Large intestine (tissue), 3 donors: ENCODE data around the gene SHC1. TPM values are rescaled to one million over a fixed set of nuclear protein-coding genes. Genes with fewer than 3 reads are reported as not detected.
A peak's percentile ranks its signal among the peaks of the same experiment; 100 is the strongest.

Experiments
- DNase-seq, 2 donors: peaks; one replicate each; pipeline versions ENCODE4 v3.0.0 to v3.0.0-alpha.2; 2013
- H3K27ac ChIP-seq: one replicate; pipeline ENCODE4 v1.5.1; 2013; ENCODE audit warnings: low read length
- H3K27me3 ChIP-seq: 2 replicates; pipeline ENCODE4 v1.6.1; 2013; ENCODE audit warnings: low read length; ENCODE audit not compliant: control insufficient read depth, insufficient read depth
- H3K36me3 ChIP-seq: 2 replicates; pipeline ENCODE4 v1.6.1; 2013; ENCODE audit warnings: low read length; ENCODE audit not compliant: control insufficient read depth, insufficient read depth
- H3K4me1 ChIP-seq: one replicate; pipeline ENCODE4 v1.6.1; 2013; ENCODE audit warnings: low read length; ENCODE audit not compliant: control insufficient read depth, insufficient read depth
- H3K4me3 ChIP-seq: one replicate; pipeline ENCODE4 v1.5.1; 2013; ENCODE audit warnings: low read length
- H3K9me3 ChIP-seq: one replicate; pipeline ENCODE4 v1.6.1; 2013; ENCODE audit warnings: mild to moderate bottlenecking, low read depth, low read length, moderate library complexity; ENCODE audit not compliant: control insufficient read depth
- WGBS: methylation state at CpG from one replicate; pipeline ENCODE4 v1.1.5; 2013; ENCODE audit warnings: low lambda C conversion rate; ENCODE audit not compliant: insufficient coverage; 5-methylcytosine and 5-hydroxymethylcytosine counted together
- polyA plus RNA-seq: library from polyadenylated mRNA; unstranded; fragments of 120-200 nt; gene quantifications from one replicate; pipeline ENCODE4 v1.2.1, GENCODE V29; 2013

Gene SHC1
- polyA plus RNA-seq, 1 donor = 76.4 TPM

DNA sequence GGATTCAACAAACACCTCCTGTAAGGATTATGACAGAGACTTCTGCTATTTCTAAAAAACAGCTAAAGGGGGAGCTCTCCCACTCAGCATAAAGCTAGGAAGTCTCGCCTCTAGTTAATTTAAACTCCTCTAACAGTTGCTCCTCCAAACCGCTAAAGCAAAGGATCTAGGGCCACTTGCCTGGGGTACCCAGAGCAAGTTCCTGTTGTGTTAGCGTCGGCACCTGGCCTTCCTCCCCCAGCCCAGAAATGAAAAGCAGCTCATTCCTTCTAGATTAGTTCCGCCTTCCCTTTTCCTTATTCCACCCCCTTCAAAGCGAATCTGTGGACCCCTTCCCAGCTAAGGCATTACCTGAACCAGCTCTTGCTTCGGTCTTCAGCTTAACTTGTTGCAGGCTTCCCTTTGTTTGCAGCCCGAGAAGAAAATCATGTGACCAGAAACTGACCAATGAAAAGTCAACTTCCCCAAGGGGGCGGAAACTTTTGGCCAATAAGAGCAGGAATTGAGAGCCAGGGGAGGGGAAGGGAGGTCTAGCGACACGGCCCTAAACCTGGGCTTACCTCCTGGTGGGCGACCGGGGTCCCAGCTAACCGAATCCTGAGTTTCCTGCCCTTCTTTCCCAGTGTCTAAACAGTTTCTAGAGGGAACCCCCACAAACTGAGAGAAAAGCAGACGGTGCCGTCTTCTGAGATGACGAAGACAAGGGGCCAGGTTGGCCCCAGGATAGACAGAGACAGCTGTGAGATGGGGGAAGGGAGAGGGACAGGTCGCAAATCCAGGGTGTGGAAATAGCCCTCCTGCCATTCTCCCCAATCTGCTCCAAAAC lies 14.6 kb downstream of the SHC1 start, which contains the start of gene PBXIP1:
Gene PBXIP1 (minus strand): TSS at position 382 of the 826 bp plus-strand sequence. CDS start 2,378 bp downstream, outside the sequence.
- H3K27ac ChIP-seq = peak within 1 kb of the TSS; percentile 71
- H3K36me3 ChIP-seq = peaks cover 28% of the 10 kb centered on the region
- DNase-seq = peak; percentile 87 to 93
- peak within 1 kb of the TSS; percentile 56 for H3K4me3 ChIP-seq
- H3K27me3 ChIP-seq = no peaks in the 10 kb centered on the region
- peaks cover 38% of the 10 kb centered on the region for H3K4me1 ChIP-seq
- no CpG with 5 or more reads among the region's 18 CpGs for WGBS
- H3K9me3 ChIP-seq = no peaks in the 10 kb centered on the region

DNA sequence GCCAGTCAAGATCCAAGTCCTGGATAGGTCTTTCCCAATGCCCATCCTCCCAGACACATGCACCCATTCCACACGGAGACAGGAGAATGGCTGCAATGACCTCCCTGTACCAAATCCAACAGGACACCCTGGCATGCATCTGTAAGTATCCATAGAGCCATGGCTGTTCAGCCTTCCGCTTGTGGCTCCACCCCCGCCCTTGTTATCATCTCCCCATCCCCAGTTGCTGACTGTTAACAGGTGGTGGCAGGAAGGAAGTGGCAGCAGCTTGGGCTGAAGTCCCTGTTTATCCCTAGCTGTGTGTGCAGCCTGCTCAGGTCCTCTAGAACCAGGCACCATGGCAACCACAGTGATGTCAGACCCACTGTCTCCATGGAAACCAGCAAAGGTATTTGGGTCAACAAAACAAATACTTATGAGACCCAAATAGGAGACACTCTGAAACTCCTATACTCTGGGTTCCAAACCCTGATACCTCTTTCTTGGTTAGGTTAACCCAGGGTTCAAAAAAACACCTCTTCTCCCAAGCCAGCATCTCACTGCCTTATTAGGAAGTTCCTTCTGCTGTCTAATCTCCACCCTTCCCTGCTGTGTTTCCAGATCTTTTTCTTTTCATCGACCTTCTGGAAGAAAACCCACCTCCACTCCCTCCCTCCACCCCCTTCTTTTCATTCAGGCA lies 15.4 kb downstream of the SHC1 start:
- DNase-seq = peak; percentile 82 to 87
- WGBS = 0% methylated on average over 1 of the region's 4 CpGs
- Histone ChIP-seq H3K4me3 (peak overlapping the region; percentile 56), H3K27ac (peak overlapping the region; percentile 71), H3K27me3 (no peaks in the 10 kb centered on the region), H3K36me3 (peaks cover 35% of the 10 kb centered on the region), H3K9me3 (no peaks in the 10 kb centered on the region), H3K4me1 (peaks cover 32% of the 10 kb centered on the region)

DNA sequence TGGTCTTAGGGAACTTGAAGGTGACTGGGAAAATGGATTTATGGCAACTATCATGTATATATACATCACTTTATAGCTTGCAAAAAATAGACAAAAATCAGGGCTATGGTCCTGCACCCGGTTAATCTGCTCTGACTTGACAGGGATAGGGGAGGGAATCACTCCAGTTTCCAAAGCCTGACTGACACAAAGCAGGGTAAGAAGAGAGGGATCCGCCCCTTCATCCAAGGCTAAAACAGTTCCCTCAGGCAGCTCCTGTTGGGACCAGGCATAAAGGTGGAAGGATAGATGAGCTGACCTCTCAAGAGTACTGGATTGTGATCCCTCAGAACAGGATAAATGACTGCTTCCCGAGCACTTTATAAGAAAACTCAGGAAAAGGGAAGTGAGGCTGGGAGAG lies 16.0 kb downstream of the SHC1 start:
- H3K4me3 ChIP-seq = no peak overlapping the region
- no peaks in the 10 kb centered on the region for H3K9me3 ChIP-seq
- H3K4me1 ChIP-seq = peaks cover 32% of the 10 kb centered on the region
- no peak for DNase-seq
- H3K27ac ChIP-seq = peak overlapping the region; percentile 26
- H3K36me3 ChIP-seq = peaks cover 32% of the 10 kb centered on the region
- no peaks in the 10 kb centered on the region for H3K27me3 ChIP-seq
- WGBS = no CpG with 5 or more reads among the region's 3 CpGs

DNA sequence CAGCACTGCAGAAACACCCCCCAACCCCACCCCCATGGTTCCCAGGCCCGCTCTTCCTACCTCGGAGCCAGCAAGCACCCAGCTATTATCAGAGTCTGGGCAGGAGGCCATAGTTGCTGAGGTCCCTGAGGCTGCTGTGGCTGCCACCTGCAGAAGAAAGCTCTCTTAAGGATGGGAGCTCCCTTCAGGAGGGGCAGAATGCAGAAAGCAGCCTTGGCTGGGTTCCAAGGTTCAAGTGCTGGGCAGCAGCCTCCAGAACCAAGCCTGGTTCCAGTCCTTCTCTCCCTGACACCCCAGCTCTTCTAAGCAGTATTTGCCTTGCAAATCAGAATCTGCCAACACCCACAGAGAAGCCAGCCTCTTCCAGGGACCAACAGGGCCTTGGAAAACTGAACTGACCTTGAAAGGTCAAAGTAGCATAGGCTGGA lies 16.9 kb downstream of the SHC1 start:
- H3K4me1 ChIP-seq = peaks cover 32% of the 10 kb centered on the region
- H3K4me3 ChIP-seq = no peak overlapping the region
- H3K27ac ChIP-seq = no peak overlapping the region

DNA sequence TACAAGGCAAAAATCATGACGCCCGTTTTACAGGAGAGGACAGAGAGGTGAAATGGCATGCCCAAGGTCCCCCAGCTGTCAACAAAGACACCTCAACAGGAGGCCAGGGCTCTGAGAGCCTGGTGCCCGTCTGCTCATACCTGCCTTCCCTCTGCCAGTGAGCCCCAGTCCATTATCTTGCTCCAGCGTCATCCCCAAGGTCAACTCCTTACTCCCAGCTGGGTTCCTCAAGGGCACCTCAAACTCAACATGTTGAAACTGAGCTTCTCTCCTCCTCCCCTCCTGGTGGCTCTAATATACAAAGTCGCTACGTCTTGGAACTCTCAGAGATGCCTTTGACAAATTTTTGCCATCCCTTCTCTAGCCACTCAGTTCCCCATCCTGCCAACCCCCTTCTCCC lies 17.9 kb downstream of the SHC1 start:
- no peaks in the 10 kb centered on the region for H3K27me3 ChIP-seq
- no peak overlapping the region for H3K27ac ChIP-seq
- peaks cover 29% of the 10 kb centered on the region for H3K36me3 ChIP-seq
- WGBS = no CpG with 5 or more reads among the region's 6 CpGs
- DNase-seq = no peak
- no peak overlapping the region for H3K4me3 ChIP-seq
- H3K9me3 ChIP-seq = no peaks in the 10 kb centered on the region
- H3K4me1 ChIP-seq = peaks cover 32% of the 10 kb centered on the region

More for the DNA sequence above, 16.9 kb downstream of the SHC1 start:
- Histone ChIP-seq H3K36me3 (peaks cover 26% of the 10 kb centered on the region), H3K27me3 (no peaks in the 10 kb centered on the region), H3K9me3 (no peaks in the 10 kb centered on the region)
- WGBS = no CpG with 5 or more reads among the region's 2 CpGs
- DNase-seq = no peak

DNA sequence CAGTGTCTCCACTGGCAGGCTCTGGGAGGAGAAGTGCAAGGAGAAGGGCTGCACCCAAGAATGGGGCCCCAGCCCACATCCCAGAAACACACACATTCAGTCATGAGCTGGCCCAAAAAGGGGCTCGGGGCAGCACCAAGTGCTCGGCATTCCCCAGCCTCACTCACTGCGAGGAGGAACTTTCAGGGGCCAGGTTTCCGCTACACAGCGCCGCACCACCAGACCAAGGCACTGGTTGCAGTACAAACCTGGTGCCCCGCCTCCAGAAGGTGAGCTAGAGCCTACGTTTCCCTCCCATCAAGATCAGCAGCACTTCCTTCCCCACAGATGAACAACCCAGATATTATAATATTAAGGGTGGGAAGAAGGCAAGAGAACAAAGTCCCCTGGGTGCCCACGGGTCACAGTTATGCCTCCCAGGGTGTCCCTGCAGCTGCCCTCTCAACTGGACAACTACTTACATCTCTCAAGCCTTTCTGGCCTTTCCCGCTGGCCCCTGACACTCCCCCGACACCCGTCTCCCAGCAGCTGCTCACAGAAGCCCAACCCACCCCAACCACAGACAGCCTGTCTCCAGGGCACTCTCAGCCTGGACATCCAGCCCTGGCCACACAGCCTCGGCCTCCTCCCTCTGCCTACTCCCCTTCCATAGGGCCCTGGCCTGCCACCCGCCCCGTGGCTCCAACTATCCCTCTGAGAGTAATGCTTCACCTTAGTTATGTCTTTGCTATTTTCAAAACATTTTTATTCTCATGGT lies 18.5 kb downstream of the SHC1 start:
- Histone ChIP-seq H3K36me3 (peaks cover 34% of the 10 kb centered on the region), H3K4me1 (peaks cover 29% of the 10 kb centered on the region), H3K27ac (no peak overlapping the region), H3K4me3 (no peak overlapping the region), H3K9me3 (no peaks in the 10 kb centered on the region), H3K27me3 (no peaks in the 10 kb centered on the region)
- no CpG with 5 or more reads among the region's 15 CpGs for WGBS
- no peak for DNase-seq

DNA sequence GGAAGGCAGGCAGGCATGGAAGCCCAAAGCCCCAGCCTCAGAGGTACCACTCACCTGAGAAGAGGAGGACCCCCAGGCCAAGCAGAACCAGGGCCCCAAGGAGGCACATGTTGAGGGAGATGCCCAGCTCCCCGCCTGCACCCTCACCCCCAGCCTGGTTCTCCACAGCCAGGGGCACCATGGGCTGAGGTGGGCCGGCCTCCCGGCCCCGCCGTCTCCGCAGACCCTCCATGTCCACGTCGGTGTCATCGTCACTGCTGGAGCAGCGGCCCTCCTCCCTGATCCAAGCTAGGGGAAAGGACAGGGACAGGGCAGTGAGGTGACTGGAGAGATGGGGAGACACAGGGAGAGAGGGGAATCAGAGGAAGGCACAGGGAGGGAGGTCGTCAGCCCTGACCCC lies 22.5 kb downstream of the SHC1 start:
- Histone ChIP-seq H3K27ac (no peak overlapping the region), H3K9me3 (no peaks in the 10 kb centered on the region), H3K4me1 (peaks cover 26% of the 10 kb centered on the region), H3K4me3 (no peak overlapping the region), H3K27me3 (no peaks in the 10 kb centered on the region), H3K36me3 (peaks cover 42% of the 10 kb centered on the region)
- DNase-seq = no peak
- WGBS = no CpG with 5 or more reads among the region's 11 CpGs

DNA sequence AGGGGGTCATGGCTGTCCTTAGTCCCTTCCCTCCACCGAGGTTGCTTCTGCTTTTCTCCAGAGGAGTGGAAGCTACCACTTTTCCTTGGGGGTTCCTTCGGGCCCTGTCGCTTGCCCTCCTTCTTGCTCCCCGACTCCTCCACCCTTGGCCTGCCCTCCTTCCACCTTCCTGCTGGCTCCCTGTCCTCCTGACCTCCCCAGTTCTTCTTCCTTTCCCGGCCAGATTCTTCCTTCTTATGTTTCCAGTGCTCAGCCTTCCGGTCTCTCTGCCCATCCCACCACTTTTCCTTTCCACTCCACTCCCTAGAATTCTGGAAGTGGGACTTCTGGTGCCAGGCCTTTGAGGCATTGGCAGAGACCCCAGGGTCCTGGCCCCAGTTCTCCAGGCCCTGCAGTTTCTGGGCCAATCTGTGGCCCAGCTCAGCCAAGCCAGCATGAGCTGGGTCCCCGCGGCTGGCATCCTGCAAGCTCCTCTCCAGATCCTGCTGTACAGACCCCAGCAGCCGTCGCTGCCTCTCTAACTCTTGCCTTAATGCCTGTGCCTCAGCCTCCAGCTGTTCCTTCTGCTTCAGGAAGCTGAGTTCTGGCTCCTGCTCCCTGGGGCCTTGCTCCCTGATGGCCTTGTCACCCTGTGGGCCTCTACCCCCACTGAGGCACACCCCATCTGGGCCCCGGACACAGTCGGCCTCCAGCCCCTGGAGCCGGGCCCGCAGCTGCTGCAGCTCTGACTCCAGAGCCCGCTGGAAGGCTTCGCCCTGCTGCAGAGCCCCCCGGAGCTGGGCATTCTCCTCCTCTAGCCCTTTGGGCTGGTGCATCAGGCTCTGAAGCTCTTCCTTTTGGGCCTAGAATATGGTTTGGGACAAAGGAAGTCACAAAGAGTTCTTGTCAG lies 24.3 kb downstream of the SHC1 start:
- Histone ChIP-seq H3K4me1 (peaks cover 40% of the 10 kb centered on the region), H3K36me3 (peaks cover 34% of the 10 kb centered on the region), H3K27me3 (no peaks in the 10 kb centered on the region), H3K4me3 (no peak overlapping the region), H3K9me3 (no peaks in the 10 kb centered on the region), H3K27ac (no peak overlapping the region)
- DNase-seq = no peak
- 80% methylated on average over 2 of the region's 17 CpGs for WGBS

DNA sequence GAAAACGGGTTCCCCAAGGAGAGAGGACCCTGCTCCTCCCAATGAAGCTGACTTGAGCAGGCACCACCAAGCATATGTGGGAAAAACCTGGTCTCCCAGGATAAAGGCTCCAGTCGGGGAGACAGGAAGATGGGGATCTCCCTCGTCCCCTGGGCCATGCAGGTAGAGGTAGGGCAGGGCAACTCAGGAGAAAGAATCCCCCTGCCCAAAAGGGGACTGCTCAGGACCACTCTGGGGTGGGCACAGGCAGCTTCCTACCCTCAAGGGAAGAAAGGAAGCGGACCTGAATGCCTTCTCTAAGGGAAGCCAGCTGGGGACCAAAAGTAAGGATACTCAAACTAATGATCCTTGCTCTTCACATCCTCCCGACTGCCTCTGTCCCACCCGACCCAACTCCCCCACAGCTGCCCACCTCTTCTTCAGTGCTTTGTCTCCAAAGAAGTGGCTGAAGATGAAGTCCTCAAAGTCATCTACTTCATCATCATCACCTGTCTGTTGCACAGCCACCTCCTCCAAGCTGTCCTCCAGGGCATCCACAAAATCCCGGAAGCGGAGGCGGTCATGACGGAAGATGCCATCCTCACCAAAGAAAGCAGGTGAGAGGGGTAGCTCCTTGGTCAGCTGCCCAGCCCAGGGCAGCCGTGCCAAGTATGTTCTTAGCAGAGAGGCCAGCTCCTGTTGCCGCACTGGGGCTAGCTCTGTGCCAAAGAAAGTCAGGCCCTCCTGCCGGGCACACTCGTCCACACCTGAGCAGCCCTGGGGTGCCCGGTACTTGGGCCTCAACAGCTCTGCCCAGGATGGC lies 25.2 kb downstream of the SHC1 start:
- Histone ChIP-seq H3K27me3 (no peaks in the 10 kb centered on the region), H3K4me3 (no peak overlapping the region), H3K36me3 (peaks cover 26% of the 10 kb centered on the region), H3K4me1 (peaks cover 40% of the 10 kb centered on the region), H3K9me3 (no peaks in the 10 kb centered on the region), H3K27ac (peak overlapping the region; percentile 84)
- DNase-seq = no peak
- no CpG with 5 or more reads among the region's 15 CpGs for WGBS
